ENCODE results near the gene TECPR2.

Gene TECPR2

GRCh38 chr14:102434647-102435175 lies 72.0 kb downstream of the TECPR2 start:
- DNase-seq = no peak

DNA sequence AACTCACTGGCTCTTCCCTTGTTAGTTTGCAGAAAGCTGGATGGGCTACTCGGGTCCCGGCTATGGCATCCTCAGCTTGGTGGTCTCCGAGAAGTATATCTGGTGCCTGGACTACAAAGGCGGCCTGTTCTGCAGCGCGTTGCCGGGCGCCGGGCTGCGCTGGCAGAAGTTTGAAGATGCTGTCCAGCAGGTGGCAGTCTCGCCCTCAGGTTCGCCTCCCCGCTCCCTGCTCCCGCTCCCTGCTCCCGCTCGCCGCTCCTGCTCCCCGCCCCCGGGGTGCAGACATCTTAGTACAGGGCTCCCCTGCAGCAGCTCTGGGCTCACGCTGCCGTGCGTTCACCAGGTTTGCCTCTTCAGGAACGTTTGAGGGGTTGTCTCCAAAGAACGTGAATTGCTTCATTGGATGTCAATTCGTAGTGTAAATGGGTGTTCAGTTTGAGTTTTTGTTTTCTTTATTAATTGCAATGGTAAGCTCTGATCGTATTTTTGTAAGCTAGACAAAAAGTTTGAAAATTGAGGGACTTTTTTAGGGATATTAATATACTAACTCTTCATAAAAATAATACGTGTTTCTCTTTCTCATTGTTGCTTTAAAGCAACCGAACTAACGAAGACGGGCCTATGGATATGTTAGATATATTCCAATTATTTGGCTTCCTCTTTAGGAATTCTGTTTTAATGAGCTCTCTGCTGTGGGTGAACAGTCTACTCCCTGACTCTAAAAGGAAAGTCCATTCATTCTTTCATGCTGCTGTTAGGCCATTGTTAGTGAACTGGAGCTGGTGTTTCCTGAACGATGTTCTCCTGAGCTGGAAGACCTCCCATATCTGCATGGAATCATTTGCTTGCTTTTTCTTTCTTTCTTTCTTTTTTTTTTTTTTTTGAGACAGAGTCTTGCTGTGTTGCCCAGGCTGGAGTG lies 75.5 kb downstream of the TECPR2 start:
- DNase-seq = peak; percentile 81

DNA sequence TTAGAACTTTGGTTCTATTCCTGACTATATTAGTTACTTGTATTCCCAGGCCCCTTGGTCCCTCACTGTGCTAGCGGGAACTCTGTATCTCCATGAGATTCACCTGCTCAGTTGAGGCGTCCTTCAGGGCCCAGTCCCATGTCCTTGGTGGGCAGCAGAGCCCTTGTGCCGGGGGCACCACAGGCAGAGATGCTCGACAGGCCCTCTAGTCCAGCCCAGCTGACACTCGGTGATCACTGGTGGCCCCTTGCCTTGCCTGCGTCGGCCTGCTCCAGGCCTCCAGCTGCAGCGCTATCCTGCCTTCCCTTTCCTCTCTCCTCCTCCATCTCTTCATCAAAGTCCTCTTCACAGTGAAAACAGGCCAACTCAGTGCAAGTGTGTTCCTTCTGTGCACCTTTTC lies 76.8 kb downstream of the TECPR2 start:
- no peak for DNase-seq

GRCh38 chr14:102440392-102440791 lies 77.7 kb downstream of the TECPR2 start:
- DNase-seq = no peak

- DNase-seq = no peak
Observed at GRCh38 chr14:102442241-102443211, 79.8 kb downstream of the TECPR2 start.

DNA sequence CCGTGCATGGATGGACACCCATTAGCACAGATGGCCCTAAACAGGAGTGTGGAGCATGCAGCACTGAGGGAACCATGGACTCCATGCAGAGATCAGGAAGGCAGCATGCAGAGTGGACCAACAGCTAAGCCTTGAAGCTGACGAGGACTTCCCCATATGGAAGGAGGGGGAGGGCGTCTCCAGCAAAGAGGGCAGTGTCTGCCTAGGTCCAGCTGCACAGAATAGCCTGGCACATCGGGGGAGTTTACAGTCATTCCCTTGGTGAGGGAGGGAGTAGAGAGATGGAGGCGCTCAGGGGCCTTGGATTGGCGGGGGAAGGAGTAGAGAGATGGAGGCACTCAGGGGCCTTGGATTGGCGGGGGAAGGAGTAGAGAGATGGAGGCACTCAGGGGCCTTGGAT lies 82.3 kb downstream of the TECPR2 start:
- DNase-seq = no peak

GRCh38 chr14:102445641-102446040 lies 82.9 kb downstream of the TECPR2 start:
- DNase-seq = no peak

GRCh38 chr14:102450206-102451063 lies 87.7 kb downstream of the TECPR2 start:
- no peak for DNase-seq

DNA sequence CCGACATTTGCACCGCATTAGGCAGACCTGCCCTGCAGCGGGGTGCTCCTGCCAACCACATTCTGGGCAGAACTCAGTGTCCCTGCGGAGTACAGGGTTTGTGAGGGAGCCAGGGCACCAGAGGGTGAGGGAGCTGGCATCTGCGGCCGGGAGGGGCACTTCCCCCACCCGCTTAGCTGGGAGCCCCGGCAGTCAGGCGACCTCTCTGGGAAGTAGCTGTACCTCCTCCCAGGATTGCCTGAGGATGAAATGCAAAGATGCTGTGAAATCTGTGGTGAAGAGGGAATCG lies 88.3 kb downstream of the TECPR2 start:
- no peak for DNase-seq

GRCh38 chr14:102452302-102452701 lies 89.6 kb downstream of the TECPR2 start:
- no peak for DNase-seq

GRCh38 chr14:102454711-102455110 lies 92.0 kb downstream of the TECPR2 start:
- DNase-seq = no peak

- no peak for DNase-seq
Observed at GRCh38 chr14:102457509-102457908, 94.8 kb downstream of the TECPR2 start.

GRCh38 chr14:102461490-102462338 lies 99.0 kb downstream of the TECPR2 start:
- no peak for DNase-seq

GRCh38 chr14:102462391-102462790 lies 99.7 kb downstream of the TECPR2 start:
- peak; percentile 4 for DNase-seq

- no peak for DNase-seq
Observed at GRCh38 chr14:102464006-102464405, 101.3 kb downstream of the TECPR2 start.

- no peak for DNase-seq
Observed at GRCh38 chr14:102464846-102465341, 102.2 kb downstream of the TECPR2 start.

- DNase-seq = no peak
Observed at GRCh38 chr14:102469261-102469660, 106.5 kb downstream of the TECPR2 start.

GRCh38 chr14:102471921-102472790 lies 109.4 kb downstream of the TECPR2 start:
- DNase-seq = no peak

DNA sequence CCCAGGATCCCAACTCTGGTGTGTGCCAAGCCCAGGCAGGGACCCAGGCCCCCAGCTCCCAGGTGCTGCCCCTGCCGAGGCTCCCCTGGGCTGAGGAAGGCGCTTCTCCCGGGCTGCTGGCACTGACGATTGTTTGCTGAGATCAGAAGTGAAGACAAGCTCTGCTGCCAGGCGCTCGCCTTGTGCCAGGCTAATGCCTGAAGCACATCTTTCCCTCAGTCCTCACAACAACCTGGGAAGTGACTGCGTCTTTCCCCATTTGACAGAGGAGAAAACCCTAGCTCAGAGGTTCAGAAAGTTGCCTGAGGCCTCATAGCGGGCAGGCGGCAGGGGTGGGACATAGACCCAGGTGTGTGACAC lies 110.0 kb downstream of the TECPR2 start:
- DNase-seq = no peak

DNA sequence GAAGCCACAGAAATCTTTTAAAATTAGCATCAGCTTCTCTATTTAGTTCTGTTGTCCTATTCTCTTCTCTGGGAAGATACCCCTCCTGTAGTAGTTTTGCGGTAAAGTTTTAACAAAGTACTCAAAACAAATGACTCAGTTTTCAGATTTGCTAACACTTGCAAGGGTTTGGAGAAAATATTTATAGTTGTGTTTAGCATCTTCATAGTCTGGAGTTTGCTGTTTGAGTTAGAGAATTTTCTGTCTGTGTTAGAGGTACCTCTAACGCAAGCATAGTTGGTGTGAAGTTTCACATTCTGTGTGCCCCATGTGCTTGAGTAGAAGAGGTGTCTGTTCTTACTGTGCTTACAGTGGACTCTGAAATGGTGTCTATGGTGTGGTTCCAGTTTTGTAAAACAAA lies 110.8 kb downstream of the TECPR2 start:
- no peak for DNase-seq

Measured in fibroblast of skin of right biceps (primary cell).